A549 treated with AZD9567 at 1 μM for 4 hours (cell line): ENCODE measurements around the gene POLR1C. TPM values are rescaled to one million over a fixed set of nuclear protein-coding genes. Genes with fewer than 3 reads are reported as not detected.

Experiments used
- total RNA-seq: library from RNA; stranded (reverse); fragments of 200-300 nt; extraction: Qiagen RNA extraction; gene quantifications from 5 replicates; pipeline ENCODE4 v1.2.3, GENCODE V29; 2022; ENCODE audit not compliant: insufficient read depth

The POLR1C gene
- total RNA-seq: 50.2 to 91.7 TPM (median 51.9 TPM) in 5 replicates

GRCh38 chr6:43516697-43517504 is at the start of gene POLR1C, which contains the start of gene YIPF3:
Gene POLR1C, plus strand, starts transcription at chr6:43517089. Its CDS starts 21 bp downstream, at chr6:43517110.
Gene YIPF3, minus strand, starts transcription at chr6:43516926. Its CDS starts 119 bp downstream, at chr6:43516807.

GRCh38 chr6:43477235-43478007 is 39.5 kb upstream of the POLR1C start, which contains the start of gene TJAP1:
Gene TJAP1, plus strand, starts transcription at chr6:43477570. Its CDS starts 21,432 bp downstream, at chr6:43499002.

GRCh38 chr6:43509984-43510826 is 6.7 kb upstream of the POLR1C start, which contains the start of gene LRRC73:
Gene LRRC73, minus strand, starts transcription at chr6:43510346. Its CDS starts 561 bp downstream, at chr6:43509785.

Other genes with a start within 250 kb of the POLR1C start
- gene SLC22A7, start 218.8 kb upstream of the POLR1C start, total RNA-seq: not detected in 5 replicates
- 0.23 to 0.57 TPM (median 0.53 TPM) in 4 of 5 replicates, not detected in the other for gene CRIP3, start 208.3 kb upstream of the POLR1C start, total RNA-seq
- 3.8 to 6.6 TPM (median 5.2 TPM) in 5 replicates for gene ZNF318, start 147.4 kb upstream of the POLR1C start, total RNA-seq
- gene ABCC10, start 89.5 kb upstream of the POLR1C start, total RNA-seq: 6.2 to 13.7 TPM (median 11.3 TPM) in 5 replicates
- 7.8 to 9.6 TPM (median 8.6 TPM) in 5 replicates for gene DLK2, start 61.5 kb upstream of the POLR1C start, total RNA-seq
- gene TJAP1, start 39.5 kb upstream of the POLR1C start, total RNA-seq: 11.3 to 19.9 TPM (median 19.1 TPM) in 5 replicates
- 1.2 to 1.3 TPM (median 1.3 TPM) in 5 replicates for gene LRRC73, start 6.7 kb upstream of the POLR1C start, total RNA-seq
- 61.8 to 74.1 TPM (median 71.6 TPM) in 5 replicates for gene YIPF3, start 163 bp upstream of the POLR1C start, total RNA-seq
- 26.8 to 30.6 TPM (median 29.0 TPM) in 5 replicates for gene XPO5, start 58.9 kb downstream of the POLR1C start, total RNA-seq
- gene POLH, start 59.1 kb downstream of the POLR1C start, total RNA-seq: 7.4 to 11.1 TPM (median 10.1 TPM) in 5 replicates
- gene GTPBP2, start 112.2 kb downstream of the POLR1C start, total RNA-seq: 13.0 to 21.2 TPM (median 19.4 TPM) in 5 replicates
- 25.7 to 38.6 TPM (median 38.2 TPM) in 5 replicates for gene MAD2L1BP, start 118.8 kb downstream of the POLR1C start, total RNA-seq
- gene RSPH9, start 127.9 kb downstream of the POLR1C start, total RNA-seq: 0.19 to 0.30 TPM (median 0.23 TPM) in 4 of 5 replicates, not detected in the other
- gene MRPS18A, start 170.7 kb downstream of the POLR1C start, total RNA-seq: 45.0 to 48.9 TPM (median 47.7 TPM) in 5 replicates